Erythroblast (primary cell): Measurements from ENCODE around the gene SCFD2.

Experiments
- GATA1 ChIP-seq: IDR thresholded peaks from 2 replicates; pipeline ENCODE4 v1.6.1; 2011; ENCODE audit warnings: low read depth, mild to moderate bottlenecking, control low read depth, low read length, moderate library complexity
- POLR2A ChIP-seq: IDR thresholded peaks from 2 replicates; pipeline ENCODE4 v1.6.1; 2011; ENCODE audit warnings: mild to moderate bottlenecking, low read length

DNA sequence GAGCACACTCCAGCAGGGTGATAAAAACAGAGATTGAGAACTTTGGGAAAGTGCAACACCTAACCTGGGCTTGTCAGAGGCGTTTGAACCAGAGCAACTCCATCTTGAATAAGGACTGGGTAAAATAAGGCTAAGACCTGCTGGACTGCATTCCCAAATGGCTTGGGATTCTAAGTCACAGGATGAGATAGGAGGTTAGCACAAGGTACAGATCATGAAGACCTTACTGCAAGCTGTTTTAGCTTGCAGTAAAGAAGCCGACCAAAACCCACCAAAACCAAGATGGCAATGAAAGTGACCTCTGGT, 43.9 kb downstream of the SCFD2 start:
- TF ChIP-seq POLR2A (no peak), GATA1 (no peak)
